Effector CD8-positive, alpha-beta T cell (primary cell): ENCODE measurements around the gene TLL1.

ENCODE experiments used
- DNase-seq: peaks from one replicate; lab custom pipeline; 2025; lab: John Stamatoyannopoulos, UW

Gene TLL1

DNA sequence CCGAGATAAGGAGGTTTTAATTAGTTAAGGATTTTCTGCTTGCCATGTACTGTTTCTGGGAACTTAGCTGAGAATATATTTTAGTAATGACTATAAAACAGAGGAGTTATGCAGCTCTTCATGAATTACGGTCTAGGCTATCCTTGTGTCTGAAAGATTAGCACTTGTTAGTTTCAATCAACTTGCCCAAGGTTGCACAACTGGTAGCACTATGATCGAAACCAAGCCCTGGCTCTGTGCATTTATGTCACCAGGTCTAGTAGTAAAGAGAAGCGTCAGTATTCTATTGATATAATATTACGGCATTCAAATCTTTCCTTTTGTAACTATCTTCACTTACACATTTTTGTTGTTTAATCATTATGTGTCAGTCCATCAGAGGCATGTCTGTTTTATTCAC is 176.0 kb downstream of the TLL1 start:
- DNase-seq = no peak

DNA sequence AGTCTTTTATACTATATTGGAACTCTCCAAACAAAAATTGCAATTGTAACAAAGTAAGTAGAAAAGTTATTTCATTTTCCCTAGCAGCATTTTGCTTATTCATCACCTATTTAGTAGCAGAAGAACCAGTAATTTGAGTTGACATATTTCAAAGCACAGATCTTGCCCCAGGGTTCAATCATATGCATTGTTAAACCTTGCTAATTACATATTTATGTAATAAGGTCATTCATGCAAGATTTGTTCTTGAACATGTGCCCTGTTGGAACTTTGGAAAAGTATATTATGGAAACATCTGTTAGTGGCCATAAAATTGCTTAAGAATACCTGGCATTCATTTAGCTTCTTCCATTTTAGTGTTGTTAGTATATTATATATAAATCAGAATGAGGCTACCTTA is 191.7 kb downstream of the TLL1 start:
- DNase-seq = no peak

DNA sequence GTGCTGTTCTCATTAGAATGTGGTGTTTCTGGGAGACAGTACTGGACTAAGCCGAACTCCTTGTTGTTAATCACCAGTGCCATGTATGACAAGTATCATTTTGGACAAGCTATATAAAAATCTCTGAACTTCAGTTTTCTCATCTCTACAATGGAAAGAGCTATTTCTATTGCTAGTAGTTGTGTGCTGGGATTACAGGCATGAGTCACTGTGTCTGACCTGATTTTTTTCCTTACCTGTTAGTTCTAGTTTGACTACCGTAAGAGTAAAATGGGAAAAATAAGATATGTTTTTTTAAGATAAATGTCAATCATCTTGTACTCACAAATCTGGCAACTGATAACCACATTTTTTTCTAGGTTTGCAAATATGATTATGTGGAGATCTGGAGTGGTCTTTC is 192.3 kb downstream of the TLL1 start:
- DNase-seq = no peak

DNA sequence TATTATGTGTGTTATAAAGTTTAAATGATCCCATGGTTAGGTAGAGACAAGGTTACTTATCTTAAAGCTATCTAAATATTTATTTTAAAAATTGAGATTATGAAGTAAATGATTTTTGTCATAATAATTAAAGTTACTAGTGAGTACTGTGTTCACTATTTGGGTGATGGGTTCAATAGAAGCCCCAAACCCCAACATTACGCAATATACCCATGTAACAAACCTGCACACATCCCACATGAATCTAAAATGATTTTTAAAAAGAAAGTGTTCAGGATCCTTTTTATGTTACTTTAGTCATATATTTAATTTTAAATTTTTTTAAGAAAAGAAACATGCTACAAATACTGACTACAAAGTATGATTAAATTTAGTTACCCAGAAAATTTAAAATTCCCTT is 193.9 kb downstream of the TLL1 start:
- DNase-seq = no peak

DNA sequence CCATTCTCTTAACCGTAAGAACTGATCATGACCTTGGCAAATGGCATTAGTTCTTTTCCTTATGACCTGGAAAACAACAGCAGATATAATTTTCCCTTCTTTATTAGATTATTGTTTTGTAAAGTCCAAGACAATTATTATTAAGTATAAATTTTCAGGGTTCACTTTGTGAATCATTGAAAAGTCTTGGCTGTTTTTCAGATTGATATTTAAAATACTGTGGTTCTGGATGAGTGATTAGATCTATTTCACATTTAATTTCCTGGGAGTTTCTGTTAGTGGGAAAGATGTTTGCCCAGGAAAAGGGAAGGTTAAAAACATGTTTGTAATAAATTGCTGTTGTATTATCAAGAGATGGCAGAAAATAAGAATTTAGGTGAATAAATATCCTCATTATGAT is 194.9 kb downstream of the TLL1 start:
- no peak for DNase-seq

DNA sequence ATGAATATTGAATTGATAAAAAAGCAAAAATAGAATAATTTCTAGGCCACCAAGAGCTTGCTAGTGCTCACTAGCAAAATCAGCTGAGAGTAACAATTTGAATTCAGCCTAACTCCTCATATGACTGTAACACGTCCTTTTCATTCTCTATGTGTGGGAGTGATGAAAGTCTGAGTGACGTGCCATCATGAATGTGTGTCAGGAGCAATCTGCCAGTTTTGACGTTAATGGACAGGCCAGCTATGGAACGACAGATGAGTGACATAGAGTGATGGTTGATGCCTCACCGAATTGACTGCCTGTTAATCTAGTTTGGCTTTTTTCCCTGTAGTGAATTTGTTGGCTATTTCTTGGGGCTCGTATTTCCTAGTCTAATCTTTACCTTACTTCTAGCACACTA is 200.7 kb downstream of the TLL1 start:
- no peak for DNase-seq

DNA sequence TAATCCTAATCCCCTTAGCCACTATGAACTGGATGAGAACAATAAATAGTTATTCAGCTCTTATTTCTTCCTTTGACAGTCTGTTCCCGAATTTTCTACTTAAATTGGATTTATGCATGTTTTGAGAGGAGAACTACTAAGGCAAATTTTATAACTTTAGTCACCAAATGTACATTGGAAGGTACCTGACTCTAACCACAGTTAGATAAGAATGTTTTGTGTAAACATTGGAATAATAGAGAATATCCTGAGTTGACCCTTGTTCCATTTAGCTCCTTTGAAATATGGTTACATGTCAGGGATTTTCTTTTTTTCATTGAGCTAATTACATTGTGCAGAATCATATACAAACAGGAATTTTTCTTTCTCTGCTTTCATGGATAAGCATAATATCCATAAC is 202.6 kb downstream of the TLL1 start:
- DNase-seq = no peak

DNA sequence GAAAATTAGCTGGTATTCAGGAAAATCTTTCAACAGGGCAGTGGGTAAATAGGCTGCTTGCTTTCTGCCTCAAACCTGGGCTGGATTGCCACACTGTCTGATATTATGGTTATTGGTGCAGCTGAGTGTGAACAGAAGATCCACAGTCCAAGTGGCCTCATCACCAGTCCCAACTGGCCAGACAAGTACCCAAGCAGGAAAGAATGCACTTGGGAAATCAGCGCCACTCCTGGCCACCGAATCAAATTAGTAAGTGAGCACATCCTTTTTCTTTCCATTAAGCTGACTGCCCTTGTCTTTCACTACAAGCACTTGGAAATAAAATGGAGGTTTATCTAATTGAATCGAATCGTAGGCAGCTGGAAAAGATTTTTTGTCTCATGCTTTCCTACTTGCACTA is 204.7 kb downstream of the TLL1 start:
- DNase-seq = no peak

DNA sequence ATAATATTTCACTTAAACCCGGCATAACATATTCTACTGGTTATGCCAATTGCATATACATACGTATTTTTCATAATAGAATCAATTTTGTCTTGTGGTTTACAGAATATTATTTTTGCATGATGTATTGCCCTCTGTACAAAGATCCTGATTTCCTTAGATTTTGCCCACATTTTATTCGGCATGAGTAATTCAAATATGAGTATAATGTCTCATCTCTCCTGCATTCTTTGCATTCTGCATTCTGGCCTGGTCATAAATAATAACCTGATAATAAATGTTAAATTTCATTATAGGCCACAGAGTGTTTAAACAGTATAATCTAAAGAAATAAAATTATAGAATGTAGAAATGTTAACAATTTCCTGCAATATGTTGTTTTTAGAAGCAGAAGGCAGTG is 205.3 kb downstream of the TLL1 start:
- DNase-seq = no peak

DNA sequence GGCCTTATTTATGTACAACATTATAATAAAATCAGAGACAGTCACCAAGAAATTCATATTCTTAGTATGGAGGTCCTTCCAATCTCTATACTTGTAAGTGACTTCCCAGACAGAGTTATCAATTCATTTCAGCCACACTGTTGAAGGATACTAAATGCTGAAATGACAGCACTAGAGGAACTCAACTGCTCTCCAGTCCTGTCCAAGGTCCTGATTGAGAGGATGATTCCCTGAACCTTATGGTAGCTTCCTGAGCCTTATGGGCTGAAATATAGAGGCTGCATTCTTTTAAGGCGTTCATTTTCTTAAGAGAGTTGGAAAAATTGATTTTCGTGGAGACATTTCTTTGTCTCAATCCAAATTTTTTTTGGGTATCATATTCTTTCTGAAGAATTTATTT is 205.9 kb downstream of the TLL1 start:
- DNase-seq = no peak

DNA sequence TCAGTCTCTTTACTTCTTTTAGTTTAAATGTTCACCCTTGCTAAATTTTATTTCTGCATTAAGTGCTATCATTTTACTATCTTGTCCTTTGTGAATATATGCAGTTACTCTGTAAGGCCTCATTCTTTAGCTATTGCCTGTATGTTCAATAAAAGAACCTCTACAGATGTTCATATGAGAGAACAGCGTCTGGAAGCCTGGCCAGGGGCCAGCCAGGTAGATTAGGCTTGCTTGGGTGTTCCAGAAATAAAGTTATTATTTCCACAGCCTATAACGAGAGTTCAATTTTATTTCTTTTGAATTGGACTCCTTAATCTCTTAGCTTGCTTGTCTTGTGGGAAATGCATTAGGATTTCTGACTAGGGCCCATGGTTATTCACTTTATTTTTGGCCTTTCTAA is 214.5 kb downstream of the TLL1 start:
- DNase-seq = no peak

DNA sequence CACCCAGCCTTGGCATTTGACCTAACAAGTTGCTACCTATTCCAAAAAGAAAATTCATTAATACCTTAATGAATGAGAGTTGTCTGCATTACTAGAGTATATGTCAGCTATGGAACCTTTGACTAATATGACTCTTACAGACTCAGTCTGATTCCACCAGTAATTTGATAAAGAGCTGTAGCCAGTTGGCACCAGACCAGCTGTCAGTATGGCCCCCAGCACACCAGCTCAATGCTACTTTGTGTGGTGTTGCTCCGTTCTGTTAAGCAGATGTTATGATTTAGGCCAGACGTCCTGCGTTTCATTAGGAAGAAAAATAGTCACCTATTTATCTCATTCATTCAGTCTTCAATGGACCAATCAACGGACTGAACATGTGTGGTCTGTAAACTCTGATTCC is 215.5 kb downstream of the TLL1 start:
- DNase-seq = no peak

DNA sequence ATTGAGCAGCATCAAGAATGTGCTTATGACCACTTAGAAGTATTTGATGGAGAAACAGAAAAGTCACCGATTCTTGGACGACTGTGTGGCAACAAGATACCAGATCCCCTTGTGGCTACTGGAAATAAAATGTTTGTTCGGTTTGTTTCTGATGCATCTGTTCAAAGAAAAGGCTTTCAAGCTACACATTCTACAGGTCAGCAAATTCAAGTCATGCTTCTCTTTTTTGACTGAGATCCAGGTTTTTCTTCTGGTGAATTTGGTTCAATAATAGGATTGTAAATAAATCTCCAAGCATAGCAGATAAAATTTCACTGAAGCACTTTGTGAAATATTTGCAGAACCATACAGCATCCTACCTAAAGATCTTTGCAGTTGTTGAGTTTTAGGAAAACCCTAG is 218.1 kb downstream of the TLL1 start:
- no peak for DNase-seq

DNA sequence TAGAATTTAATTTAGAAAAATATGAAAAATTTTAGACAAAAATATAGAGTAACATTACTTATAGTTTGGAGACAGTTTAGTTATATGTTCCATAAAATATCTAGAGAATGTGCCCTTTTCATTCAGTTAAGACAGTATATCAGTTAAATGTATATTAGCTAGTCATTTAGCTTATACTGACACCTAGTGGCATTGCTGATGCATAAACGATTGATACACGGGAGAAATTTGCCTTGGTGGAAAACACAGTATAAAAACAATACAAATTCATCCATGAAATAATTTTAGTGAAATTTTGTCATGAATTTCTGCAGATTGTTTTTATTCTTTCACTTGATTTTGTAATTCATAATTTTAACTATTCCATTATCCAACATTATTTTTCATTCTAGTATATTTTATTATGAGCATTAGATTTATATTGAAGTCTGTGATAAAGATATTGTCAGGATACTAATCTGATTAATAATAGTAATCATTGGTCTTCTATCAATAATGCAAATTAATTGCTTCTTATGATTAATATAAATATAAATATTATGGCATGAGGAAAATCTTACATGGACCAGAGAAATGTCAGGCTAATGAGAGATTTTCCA is 219.0 kb downstream of the TLL1 start:
- DNase-seq = no peak

DNA sequence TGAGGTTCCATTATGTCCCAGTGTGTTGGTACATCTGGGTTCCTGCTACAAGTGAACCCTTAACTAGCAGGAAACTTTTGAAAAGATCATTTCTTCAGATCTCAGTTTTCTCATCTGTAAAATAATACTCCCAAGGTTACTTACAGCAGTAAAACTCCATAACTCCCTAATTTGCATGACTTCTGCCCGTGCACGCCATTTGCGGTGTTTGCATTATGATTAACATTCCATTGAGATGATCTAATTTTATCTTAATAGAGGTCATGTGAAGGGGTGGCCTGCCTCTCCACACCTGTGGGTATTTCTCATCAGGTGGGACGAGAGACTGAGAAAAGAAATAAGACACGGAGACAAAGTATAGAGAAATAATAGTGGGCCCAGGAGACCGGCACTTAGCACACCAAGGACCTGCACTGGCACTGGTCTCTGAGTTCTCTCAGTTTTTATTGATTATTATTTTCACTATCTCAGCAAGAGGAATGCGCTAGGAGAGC is 219.8 kb downstream of the TLL1 start:
- DNase-seq = no peak

DNA sequence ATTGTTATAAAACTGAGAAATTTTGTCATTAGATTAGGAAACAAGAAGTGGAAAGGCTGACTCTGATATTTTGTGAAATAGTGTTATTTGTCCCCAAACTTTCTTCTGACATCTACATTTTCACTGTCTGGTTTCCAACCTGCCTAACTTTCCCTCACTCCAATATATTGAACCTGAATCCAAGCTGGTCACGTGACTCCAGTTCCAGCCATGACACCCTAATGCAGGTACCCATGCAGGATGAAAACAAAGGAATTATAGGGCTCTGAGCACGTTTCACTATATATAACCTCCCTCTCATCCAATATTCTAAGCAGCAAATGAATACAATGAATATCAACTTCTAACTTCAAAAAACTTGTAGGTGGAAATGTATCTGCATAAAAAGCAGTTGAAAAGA is 231.6 kb downstream of the TLL1 start:
- DNase-seq = no peak

DNA sequence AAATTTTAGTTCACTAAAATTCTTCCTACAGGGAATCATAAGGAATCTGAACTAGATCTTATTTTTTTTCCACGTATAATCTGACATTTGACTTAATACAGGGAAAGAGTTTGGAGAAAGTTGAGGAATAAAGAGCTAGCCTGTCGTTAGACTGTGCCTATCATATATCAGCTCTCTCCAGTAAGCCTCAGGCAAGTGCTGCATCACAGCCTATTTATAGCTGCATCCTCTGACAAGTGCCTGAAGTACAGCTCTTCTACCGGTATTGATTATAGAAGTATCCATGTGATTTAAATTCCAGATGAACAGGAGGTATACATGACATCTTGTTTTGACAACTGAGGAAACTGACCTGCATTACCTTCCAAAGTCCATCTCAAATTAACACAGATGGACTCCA is 248.9 kb downstream of the TLL1 start:
- no peak for DNase-seq

DNA sequence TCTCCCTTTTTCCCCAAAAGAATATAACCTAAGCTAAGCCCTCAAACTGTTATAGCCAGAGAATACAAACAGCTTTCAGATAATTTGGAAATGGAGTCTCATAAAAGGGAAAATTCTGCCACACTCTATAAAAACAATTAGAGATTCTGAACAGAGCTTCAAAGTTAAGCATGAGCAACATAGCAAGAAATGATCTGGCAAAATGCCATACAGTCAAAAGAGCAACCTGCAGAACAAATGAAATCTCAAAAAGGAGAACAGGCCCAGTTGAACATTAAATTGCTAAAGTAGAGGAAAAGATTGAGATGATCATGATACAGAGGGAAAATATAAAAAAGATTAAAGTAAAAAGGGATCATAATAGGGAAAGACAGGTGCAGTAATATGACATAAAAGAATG is 250.5 kb downstream of the TLL1 start:
- DNase-seq = no peak

DNA sequence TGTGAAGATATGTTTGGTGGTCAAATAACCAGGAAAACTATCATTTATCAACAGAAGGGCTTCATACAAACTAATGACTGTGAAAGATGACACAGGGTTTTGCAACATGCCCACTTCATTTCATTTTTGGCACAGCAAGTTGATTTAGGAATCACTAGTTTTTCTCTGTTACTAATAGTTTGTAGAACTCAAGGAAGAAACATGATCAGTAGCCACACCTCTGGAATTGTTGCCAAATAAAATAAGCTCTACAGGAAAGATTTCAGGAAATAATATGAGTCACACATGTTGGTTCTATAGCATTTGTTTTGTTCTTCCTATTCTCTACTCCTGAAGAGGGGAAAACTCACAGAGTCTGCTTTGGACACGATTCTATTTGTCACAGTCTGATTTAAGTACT is 255.4 kb downstream of the TLL1 start:
- no peak for DNase-seq

DNA sequence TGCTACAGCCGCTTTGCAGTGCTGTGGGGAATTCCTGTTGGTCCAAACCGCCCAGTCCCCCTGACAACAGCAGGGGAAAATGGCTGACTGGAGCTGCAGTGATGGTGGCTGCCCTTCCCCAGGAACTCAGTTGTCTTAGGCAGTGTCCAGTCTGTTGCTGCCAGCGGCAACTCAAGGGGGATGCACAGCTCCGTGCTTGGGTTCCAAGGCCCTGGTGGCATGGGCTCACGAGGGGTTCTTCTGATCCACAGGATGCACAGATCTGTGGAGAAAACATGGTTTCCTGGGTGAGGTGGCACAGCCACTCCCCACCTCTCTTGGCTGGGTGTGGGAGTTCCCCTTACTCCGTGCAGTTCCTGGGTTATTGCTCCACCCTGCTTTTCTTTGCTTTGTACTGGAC is 261.2 kb downstream of the TLL1 start:
- DNase-seq = no peak

DNA sequence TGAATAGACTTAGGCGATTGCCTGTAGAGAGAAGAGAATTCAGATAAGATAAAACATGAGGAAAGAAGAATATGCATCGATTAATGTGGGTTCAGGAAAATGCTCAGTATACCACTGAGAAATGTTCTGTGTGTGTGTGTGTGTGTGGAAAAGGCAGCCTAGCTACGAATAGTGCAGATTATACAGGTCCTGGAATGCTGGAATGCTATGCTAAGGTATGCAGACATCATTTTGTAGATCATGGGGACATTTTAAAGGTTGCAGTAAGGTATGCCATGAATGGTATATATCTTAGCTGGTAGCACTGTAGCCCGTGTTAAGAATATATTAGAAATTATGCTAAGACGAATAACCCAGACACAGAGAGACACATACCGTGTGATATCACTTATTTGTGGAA is 267.9 kb downstream of the TLL1 start:
- no peak for DNase-seq

DNA sequence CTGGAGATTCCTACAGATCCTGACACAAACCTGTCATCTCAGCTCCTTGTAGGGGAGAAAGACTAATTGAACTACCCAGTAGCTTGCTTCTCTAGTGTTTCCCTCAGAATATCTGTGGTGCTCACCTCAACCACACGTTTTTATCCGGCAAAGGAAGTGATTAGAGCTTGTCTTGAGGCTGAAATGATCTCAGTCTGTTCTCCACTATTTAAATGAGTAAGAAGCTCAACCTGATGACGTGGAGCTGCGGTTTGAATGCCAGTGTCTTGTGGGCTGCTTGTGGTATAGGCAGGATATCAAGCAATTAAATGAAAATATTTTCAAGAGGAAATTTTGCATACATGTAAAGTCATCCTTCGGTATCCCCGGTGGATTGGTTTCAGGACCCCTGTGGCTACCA is 270.2 kb downstream of the TLL1 start:
- DNase-seq = no peak

DNA sequence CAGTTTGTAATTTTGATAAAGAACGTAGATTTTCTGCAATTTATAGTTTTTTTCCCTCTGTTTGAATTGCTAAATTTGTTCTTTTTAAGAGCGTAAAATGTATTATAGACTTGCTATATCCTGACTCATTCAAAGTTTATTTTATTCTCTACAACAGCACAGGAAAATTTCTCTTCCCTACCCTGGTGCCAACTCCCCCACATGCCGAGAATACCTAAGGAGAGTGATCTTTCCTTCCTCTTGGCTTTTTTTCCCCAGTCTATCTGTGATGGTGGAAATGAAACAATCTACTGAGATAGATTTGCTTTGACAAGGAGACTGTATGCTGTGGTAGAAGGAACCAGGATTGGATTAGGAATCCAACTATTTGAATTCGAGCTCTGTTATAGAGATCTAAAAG is 271.6 kb downstream of the TLL1 start:
- no peak for DNase-seq

DNA sequence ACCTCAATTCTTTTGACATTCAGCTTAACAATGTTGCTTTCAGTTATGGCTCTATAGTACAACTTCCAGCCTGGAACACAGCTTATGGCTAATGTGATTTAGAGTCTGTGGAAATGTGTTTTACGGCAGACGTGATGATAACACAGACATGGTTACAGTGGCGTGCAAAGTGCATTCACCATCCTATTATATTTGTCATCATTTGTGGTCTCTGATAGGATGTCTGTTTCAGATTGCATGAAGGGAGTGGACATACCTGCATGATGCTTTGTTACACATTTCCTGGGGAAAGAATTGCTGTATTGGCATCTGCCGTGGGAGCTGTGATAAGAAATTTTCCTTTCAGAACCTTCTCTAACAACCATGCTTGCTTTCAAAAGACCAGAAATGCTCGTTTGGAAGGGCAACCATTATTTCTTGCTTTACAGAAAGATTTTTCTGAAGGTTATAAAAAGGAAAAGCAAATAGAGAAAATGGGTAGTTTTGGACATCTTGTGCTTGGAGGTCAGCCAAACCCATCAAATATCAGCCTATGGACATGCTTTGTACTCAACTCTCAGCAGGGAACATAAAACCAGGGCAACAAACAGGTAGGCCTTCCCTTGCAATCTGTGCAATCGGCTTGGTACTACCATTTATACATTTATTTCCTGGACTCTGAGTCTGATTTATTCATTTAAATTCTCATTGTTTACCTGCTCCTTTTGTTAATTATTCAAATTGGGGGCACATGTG is 273.9 kb downstream of the TLL1 start:
- no peak for DNase-seq
